Measurements from ENCODE around the gene VKORC1. TPM values are rescaled to one million over a fixed set of nuclear protein-coding genes. Genes with fewer than 3 reads are reported as not detected.

VKORC1 gene
- total RNA-seq (2022) (80.1 and 86.8 TPM in 2 replicates), Bru-seq, nascent RNA (percentile 58 among the genes with signal in this experiment), BruChase-seq, experiment 1, labeled RNA remaining after a 6-hour chase (percentile 87 among the genes with signal in this experiment), BruChase-seq, experiment 2, labeled RNA remaining after a 2-hour chase (percentile 77 among the genes with signal in this experiment)
- long read RNA-seq, transcript VKORC1-205 (3 exons, 1,012 nt) = major isoform, 97 of 138 reads
- long read RNA-seq, transcript VKORC1-203 (2 exons, 901 nt) = minor isoform, 15 of 138 reads
- long read RNA-seq, partial matches to known transcripts = 0 of 138 reads
- long read RNA-seq, other reads (novel, unspliced or antisense) = 22 of 138 reads

DNA sequence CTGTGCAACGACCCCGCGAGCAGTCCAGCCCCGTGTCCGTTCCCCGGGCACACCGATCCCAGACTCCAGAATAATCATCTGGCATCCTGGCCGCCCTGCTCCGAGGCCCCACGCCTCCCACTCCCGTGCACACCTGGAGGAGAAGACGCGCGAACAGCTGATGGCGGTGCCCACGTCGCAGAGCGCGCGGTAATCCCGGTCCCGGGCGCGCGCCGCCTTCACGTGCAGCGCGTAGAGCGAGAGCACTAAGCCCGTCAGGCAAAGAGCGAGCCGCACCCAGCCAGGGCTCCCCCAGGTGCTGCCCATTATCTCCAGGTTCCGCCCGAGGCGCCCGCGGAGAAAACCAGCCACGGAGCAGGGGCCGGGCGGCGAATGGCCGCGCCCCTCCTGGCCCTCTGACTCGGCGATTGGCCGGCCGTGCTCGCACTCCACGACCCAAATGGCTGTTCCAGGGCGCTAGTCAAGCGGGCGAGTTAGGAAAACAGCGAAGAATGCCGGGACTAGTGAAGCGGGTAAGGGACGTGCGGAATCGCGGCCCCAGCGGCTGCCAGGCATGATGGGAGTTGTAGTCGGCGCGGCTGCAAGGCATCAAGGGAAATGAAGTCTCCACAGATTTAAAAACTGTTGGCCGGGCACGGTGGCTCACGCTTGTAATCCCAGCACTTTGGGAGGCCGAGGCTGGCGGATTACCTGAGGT lies at the start of gene VKORC1:
VKORC1 (minus strand) TSS at position 374 of the 697 bp plus-strand sequence; CDS start at position 306, 68 bp downstream.
- Mint-ChIP-seq H3K27me3 (ENCODE audit: unreplicated experiment) (no peaks in the 10 kb centered on the region), H3K27ac (ENCODE audit: unreplicated experiment) (peak within 1 kb of the TSS; percentile 82), H3K9me3 (ENCODE audit: low read depth, unreplicated experiment) (peaks cover 3% of the 10 kb centered on the region), H3K36me3 (ENCODE audit: insufficient read depth, unreplicated experiment) (peaks cover 43% of the 10 kb centered on the region), H3K4me3 (ENCODE audit: low read depth, unreplicated experiment) (peak within 1 kb of the TSS; percentile 89), H3K4me1 (ENCODE audit: low read depth, unreplicated experiment) (peaks cover 12% of the 10 kb centered on the region)
- CTCF ChIA-PET = interaction anchor here (0.6 to 2.7 kb wide), 4 partner anchors 48 to 364 kb away, joined by 3 to 16 read pairs (median 11); partner anchors contain the start of genes HSD3B7 and STX4
- DNase-seq = peak; percentile 97
- intact Hi-C loops (cut with micrococcal nuclease; ENCODE audit: unreplicated experiment) = loop anchor here (1.0 to 2.0 kb wide), 2 partner anchors 20 to 109 kb away; partner anchors contain the start of genes HSD3B7, ZNF646 and ZNF668
- BruUV-seq (replicated peaks) = no TSS peak
- TF ChIP-seq, protein P1, sequence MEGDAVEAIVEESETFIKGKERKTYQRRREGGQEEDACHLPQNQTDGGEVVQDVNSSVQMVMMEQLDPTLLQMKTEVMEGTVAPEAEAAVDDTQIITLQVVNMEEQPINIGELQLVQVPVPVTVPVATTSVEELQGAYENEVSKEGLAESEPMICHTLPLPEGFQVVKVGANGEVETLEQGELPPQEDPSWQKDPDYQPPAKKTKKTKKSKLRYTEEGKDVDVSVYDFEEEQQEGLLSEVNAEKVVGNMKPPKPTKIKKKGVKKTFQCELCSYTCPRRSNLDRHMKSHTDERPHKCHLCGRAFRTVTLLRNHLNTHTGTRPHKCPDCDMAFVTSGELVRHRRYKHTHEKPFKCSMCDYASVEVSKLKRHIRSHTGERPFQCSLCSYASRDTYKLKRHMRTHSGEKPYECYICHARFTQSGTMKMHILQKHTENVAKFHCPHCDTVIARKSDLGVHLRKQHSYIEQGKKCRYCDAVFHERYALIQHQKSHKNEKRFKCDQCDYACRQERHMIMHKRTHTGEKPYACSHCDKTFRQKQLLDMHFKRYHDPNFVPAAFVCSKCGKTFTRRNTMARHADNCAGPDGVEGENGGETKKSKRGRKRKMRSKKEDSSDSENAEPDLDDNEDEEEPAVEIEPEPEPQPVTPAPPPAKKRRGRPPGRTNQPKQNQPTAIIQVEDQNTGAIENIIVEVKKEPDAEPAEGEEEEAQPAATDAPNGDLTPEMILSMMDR (IDR thresholded peaks at IDR 0.05; ENCODE audit: unreplicated experiment) = no peak

DNA sequence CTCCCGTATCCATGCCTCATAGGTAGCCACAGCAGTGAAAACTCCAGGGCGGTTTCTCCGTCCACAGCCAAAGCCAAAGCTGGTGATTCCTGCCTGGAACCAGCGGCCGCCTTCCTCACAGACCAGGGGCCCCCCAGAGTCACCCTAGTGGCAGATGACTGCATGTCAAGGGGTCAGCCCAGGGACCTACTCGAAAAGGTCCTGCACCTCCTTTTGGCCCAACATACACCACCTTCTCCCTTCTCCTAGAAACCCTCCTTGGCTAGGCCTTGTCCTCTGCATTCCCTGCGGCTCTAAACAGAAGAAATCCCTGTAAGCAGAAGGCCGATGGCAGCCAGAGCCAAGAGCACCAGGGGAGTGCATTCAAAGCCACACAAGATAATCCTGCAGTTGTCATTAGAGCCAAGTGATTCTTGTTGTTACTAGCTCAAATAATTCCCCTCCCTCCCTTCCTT lies 49.1 kb upstream of the VKORC1 start:
- CTCF ChIA-PET = interaction anchor here (0.6 to 3.8 kb wide), 3 partner anchors 14 to 147 kb away, joined by 3 to 38 read pairs (median 4); no protein-coding TSS in a partner anchor
- Mint-ChIP-seq H3K27ac (ENCODE audit: unreplicated experiment) (no peak overlapping the region), H3K27me3 (ENCODE audit: unreplicated experiment) (peaks cover 29% of the 10 kb centered on the region), H3K4me3 (ENCODE audit: low read depth, unreplicated experiment) (peak overlapping the region; percentile 59), H3K4me1 (ENCODE audit: low read depth, unreplicated experiment) (peaks cover 50% of the 10 kb centered on the region), H3K36me3 (ENCODE audit: insufficient read depth, unreplicated experiment) (peaks cover 33% of the 10 kb centered on the region), H3K9me3 (ENCODE audit: low read depth, unreplicated experiment) (no peaks in the 10 kb centered on the region)
- no peak for DNase-seq
- BruUV-seq (replicated peaks) = no TSS peak
- intact Hi-C loops (cut with micrococcal nuclease; ENCODE audit: unreplicated experiment) = loop anchor here (5.0 kb wide), 1 partner anchor 71 kb away; the partner anchor contains the start of genes ZNF646 and ZNF668
- TF ChIP-seq, protein P1 (IDR thresholded peaks at IDR 0.05; ENCODE audit: unreplicated experiment) = no peak

DNA sequence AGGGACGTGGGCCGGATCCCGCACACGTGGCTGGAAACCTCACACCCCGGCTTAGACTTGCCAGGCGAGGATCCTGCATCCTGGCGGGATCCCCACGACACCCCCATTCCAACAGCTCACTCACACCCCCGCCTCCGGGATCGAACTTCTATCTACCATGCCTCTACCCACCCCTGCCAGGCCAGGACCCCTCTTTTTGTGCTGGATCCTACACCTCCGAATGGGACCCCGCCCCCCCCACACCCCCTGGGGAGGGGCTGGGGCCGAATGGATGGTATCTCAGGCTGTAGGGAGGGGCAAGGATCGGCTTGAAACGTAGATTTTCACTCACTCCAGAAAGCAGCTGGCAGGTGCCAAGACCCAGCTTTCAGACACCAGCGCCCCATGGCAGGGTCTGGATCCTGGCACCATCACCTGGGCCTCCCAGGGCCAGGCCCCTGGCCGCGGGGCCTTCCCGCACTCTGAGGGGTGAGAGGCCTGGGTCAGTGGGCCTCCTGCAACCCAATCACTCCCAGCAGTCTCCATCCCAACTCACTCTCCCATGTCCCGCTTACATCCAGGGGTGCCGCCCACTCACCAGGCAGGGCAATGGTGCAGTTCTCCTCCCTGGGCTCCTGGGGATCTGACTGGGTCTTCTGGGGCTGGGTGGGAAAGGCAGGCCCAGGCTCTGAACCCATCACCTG lies 48.6 kb upstream of the VKORC1 start:
- Mint-ChIP-seq H3K4me1 (ENCODE audit: low read depth, unreplicated experiment) (peaks cover 54% of the 10 kb centered on the region), H3K9me3 (ENCODE audit: low read depth, unreplicated experiment) (no peaks in the 10 kb centered on the region), H3K27ac (ENCODE audit: unreplicated experiment) (no peak overlapping the region), H3K36me3 (ENCODE audit: insufficient read depth, unreplicated experiment) (peaks cover 39% of the 10 kb centered on the region), H3K4me3 (ENCODE audit: low read depth, unreplicated experiment) (peak overlapping the region; percentile 59), H3K27me3 (ENCODE audit: unreplicated experiment) (peaks cover 28% of the 10 kb centered on the region)
- no peak for DNase-seq
- BruUV-seq (replicated peaks) = no TSS peak
- CTCF ChIA-PET = interaction anchor here (0.5 to 3.8 kb wide), 13 partner anchors 13 to 190 kb away, joined by 3 to 38 read pairs (median 10); partner anchors contain the start of genes FUS, HSD3B7, KAT8 and STX4
- TF ChIP-seq, protein P1 (IDR thresholded peaks at IDR 0.05; ENCODE audit: unreplicated experiment) = no peak
- intact Hi-C loops (cut with micrococcal nuclease; ENCODE audit: unreplicated experiment) = loop anchor here (5.0 kb wide), 1 partner anchor 71 kb away; the partner anchor contains the start of genes ZNF646 and ZNF668
